Epithelial cell of prostate (primary cell): ENCODE results near the gene RAC3.
A peak's percentile ranks its signal among the peaks of the same experiment; 100 is the strongest.

Experiments
- DNase-seq: peaks from one replicate; pipeline ENCODE4 v3.0.0-alpha.2; 2011; ENCODE audit warnings: low read depth, low spot score
- H3K27ac ChIP-seq: fragments of 450-650 bp; 2 replicates; pipeline ENCODE4 v1.5.1; 2017; ENCODE audit warnings: mild to moderate bottlenecking

The RAC3 gene

DNA sequence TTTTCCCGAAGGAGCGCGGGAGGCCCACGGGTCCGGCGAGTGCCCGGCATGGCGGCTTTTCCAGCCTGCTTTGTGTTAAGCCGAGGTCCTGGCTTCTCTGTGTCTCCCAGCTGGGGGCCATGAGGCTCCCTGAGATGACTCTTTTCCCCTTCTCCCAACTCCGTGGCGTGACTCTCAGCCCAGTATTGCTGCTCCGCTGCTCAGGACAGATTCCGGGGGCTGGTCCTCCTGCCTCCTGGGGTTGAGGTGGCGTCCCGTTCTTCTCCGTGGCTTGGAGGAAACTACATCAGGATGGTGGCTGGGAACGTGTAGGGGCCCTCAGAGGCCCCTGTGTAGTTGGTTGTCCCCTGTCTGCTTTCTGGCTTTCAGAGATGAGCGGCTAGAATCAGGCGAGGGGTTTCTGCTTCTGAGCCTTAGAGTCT lies 21.2 kb downstream of the RAC3 start:
- no peak for DNase-seq
- H3K27ac ChIP-seq, result peak overlapping the region; percentile 43

DNA sequence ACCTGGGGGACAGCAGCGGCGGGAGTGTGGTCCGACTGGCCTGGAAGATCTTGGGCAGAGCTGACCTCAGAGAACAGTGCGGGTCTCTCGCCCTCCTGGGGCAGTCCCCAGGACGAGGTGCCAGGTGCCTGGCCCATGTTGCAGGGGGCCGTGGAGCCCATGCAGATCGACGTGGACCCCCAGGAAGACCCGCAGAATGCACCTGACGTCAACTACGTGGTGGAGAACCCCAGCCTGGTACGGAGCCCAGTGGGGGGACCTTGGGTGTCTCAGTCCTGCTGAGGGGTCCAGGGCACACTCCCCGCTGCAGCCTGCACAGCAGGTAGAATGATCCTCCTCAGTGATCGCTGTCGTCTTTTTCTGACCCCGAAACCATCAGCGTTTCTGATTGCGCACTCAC lies 21.7 kb downstream of the RAC3 start:
- no peak overlapping the region for H3K27ac ChIP-seq
- no peak for DNase-seq

DNA sequence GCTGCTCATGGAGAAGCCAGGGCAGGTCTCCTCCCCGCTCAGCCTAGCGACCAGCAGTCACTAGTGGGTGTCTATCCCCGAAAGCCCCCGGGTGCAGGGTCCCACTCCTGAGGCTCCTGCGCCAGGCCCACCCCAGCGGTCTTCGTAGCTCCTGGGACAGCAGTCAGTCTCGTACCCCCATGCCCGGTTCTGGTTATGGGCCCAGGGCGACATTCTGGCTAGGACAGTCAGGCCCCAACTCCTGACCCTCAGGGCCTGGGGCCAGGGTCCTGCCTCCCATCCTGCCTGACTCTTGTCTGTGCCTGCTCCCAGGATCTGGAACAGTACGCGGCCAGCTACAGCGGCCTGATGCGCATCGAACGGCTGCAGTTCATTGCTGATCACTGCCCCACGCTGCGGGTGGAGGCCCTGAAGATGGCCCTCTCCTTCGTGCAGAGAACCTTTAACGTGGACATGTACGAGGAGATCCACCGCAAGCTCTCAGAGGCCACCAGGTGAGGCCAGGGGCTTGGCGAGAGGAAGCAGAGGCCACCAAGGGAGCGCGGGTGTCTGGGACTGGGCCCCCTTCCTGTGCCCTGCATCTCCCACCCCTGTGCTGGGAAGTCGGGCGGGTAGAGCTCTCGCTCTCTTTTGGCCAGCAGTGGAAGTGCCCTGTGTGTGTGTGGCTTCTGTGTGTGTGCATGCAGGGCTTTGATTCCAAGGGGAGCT lies 22.2 kb downstream of the RAC3 start:
- H3K27ac ChIP-seq, result no peak overlapping the region

DNA sequence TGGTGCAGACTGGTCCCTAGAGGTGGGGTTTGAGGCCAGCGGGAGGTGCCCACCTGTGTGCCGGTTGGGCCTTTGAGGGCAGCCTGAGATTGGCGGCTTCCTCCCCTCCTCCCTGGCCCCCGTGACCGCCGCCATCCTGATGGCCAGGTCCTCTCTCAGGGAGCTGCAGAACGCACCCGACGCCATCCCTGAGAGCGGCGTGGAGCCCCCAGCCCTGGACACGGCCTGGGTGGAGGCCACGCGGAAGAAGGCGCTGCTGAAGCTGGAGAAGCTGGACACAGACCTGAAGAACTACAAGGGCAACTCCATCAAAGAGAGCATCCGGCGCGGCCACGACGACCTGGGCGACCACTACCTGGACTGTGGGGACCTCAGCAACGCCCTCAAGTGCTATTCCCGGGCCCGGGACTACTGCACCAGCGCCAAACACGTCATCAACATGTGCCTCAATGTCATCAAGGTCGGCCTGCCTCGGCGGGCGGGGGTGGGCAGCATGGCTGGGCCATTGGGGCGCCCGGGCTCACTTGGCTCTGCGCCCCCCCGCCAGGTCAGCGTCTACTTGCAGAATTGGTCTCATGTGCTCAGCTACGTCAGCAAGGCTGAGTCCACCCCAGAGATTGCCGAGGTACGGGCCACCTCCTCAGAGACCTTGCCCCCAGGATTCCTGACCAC lies 23.0 kb downstream of the RAC3 start:
- no peak overlapping the region for H3K27ac ChIP-seq
- DNase-seq, result no peak

More for the DNA sequence above, 22.2 kb downstream of the RAC3 start:
- no peak for DNase-seq

DNA sequence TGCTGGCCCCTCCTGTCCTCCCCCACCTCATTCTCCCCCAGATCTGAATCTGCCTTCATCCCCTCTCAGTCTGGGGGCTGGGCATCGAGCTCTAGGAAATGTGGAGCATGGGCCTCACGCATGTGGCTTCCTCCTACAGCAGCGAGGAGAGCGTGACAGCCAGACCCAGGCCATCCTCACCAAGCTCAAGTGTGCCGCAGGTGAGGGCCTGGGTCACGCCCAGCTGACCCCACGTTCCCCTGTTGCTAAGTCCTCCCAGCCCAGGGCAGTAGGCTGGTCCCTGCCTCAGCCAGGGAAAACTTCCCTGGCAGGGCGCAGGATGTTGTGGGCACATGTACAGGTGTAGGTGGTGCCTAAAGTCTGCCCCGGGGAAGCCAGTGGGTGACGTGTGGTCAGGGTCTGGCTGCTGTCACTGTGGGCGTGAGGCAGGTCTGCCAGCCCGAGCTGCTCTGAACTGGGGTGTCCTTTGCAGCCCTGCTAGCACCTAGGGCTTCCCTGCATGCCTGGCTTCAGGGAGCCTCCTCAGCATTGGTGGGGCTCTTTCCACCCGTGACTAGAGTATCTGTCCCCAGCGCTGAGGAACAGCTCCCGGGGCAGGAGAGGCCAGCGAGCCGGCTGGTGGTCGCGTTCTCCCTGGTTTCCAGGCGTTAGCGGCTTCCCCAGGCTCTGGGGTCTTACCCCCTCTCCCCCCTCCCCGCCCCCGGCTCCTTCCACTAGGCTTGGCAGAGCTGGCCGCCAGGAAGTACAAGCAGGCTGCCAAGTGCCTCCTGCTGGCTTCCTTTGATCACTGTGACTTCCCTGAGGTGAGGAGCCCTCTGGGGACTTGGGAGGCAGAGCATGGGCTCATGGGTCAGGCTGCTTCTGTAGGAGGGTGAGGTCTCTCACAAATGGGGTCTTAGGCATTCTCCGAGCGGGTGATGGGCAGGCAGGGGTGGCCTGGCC lies 23.8 kb downstream of the RAC3 start:
- no peak overlapping the region for H3K27ac ChIP-seq
- no peak for DNase-seq

DNA sequence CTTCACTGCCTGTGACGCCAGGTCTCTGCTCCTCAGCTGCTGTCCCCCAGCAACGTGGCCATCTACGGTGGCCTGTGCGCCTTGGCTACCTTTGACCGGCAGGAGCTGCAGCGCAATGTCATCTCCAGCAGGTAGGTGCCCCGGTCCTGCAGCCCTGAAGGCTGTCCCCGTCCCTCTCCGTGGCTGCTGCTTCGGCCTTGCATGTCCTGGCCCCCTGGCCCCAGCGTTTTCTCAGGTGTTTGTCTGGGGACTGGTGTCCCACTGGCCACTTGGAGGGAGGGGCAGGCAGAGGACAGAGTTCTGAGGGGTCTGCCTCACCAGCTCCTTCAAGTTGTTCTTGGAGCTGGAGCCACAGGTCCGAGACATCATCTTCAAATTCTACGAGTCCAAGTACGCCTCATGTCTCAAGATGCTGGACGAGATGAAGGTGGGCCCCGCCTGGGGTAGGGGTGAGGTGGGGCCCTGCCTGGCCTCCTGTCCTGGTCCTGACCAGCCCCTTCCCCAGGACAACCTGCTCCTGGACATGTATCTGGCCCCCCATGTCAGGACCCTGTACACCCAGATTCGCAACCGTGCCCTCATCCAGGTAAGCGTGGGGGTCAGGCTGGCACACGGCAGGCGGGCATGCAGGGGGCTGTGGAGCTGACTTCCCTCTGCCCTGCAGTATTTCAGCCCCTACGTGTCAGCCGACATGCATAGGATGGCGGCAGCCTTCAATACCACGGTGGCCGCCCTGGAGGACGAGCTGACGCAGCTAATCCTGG lies 24.7 kb downstream of the RAC3 start:
- DNase-seq, result no peak
- no peak overlapping the region for H3K27ac ChIP-seq

DNA sequence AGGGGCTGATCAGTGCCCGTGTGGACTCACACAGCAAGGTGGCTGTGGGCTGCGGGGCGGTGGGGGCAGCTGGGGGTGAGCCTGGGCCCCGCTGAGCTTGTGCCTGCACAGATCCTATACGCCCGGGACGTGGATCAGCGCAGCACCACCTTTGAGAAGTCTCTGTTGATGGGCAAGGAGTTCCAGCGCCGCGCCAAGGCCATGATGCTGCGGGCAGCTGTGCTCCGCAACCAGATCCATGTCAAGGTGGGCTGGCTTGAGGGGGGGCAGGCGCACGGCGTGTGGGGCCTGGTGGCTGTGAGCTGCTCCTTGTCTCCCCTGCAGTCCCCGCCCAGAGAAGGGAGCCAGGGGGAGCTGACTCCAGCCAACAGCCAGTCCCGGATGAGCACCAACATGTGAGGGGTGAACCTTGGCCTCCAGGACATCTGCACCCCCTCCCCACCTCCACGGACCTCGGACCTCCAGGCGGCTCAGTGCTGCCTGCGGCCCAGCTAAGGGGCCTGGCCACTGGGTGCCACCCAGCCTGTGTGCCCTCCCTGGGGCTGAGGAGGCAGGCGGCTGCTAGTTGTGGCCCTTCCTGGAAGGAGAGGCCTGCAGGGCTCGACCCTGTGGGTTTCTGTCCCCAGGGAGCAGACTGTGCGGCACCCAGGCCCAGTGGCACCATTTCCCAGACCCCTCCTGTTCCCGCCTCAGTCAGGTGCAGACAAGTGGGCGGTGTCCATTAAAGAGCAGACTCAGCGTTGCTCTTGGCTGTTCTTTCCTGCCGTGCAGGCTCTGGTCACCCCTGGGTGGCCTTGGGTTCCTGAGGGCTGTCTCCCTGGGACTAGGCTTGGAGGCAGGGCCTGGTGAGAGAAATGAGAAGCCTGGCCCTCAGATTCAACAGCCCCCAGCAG lies 25.5 kb downstream of the RAC3 start:
- no peak overlapping the region for H3K27ac ChIP-seq

DNA sequence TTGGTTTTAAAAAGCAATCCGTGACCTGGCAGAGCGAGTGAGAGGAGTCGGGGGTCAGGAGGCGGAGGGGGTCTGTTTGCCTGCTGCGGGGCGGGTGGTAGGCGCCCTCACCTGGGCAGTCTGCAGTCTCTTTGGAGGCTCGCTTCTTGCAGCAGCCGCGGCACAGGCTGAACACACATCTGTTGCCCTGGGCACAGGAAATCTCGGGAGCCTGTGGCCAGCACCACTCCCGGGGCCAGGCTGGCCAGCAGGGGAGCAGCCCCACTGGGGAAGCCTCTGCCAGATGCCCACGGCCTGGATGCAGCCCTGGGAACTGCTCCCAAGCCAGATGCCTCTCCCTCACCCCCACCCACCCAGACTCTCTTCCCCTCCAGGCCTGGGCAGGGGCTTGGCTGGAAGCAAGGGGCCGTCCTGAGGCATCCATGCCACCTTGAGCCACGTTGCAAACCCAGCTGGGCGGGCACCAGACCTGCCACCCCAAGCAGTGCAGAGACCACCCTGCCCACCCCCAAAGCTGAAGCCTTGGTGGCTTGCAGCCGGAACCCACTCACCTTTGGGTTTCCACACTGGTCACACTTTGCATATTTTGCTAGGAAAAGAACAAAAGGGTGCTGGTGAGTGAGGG lies 26.9 kb downstream of the RAC3 start:
- no peak overlapping the region for H3K27ac ChIP-seq

More for the DNA sequence above, 25.5 kb downstream of the RAC3 start:
- no peak for DNase-seq

DNA sequence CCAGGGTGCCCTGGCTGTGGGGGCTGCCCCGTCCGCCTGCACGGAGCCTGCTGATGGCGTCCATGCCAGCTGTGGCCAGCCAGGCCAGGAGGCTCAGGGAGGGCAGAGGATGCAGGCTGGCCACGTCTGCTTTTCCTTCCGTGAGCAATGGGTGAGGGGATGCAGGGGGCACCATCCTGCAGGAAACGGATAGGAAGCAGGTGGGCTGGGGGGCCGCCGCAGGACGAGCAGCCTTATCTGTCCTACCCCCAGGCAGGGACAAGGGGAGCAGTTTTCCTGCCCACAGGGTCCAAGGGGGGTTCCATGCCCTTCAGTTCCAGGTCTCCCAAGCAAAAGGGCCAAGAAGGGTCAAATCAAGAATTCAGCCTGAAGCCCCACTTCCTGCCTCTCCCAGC lies 27.4 kb downstream of the RAC3 start:
- no peak for DNase-seq
- no peak overlapping the region for H3K27ac ChIP-seq

More for the DNA sequence above, 26.9 kb downstream of the RAC3 start:
- DNase-seq, result no peak

DNA sequence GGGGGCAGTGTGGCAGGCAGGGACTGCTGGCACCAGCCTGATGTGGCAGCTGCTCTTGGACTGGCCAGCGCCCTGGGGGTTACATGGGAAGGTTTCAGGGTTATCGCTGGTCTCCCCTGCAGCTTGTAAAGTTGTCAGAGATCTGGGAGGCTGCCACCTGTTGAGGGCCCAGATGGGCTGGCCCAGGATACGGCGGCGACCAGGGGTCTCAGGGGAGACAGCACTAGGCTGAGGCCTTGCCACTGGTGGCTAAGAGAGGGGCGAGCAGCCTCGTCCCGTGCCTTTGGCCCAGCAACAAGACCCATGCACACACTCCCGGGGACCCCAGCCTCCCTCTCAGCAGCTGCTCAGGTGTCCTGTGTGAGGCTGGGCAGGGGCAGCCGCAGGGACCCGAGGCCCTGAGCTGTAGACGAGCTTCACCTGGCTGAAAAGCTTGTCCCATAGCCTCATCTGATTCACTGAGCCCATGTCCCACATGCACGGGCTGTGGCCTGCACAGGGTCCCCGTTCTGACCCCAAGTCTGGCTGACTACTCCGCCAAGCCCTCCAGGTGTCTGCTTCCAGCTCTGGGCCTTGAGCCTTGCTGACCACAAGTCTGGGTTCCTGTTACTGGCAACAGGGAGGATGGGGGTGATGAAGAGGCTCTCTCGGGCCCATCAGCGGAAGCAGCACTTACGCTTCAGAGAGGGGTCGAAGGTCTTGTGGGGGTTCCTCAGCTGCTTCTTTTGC lies 28.0 kb downstream of the RAC3 start:
- no peak for DNase-seq
- no peak overlapping the region for H3K27ac ChIP-seq

DNA sequence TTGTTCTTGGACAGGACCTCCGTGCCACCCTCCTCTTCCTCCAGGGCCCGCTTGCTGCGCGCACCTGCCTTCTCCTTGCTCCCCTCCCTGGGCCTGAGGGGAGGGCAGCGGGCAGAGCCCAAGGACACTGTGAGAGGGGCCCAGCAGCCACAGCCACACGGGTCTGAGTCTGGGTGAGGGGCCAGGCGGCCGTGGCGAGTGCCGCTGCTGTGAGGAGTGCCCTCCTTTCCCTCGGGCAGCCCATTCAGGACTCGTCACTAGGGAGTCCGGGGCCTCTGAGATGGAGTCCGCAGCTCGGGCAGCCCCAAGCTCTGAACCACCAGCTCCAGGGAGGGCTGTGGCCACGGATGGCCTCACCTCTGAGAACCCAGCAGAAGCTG lies 28.5 kb downstream of the RAC3 start:
- no peak for DNase-seq
- no peak overlapping the region for H3K27ac ChIP-seq

DNA sequence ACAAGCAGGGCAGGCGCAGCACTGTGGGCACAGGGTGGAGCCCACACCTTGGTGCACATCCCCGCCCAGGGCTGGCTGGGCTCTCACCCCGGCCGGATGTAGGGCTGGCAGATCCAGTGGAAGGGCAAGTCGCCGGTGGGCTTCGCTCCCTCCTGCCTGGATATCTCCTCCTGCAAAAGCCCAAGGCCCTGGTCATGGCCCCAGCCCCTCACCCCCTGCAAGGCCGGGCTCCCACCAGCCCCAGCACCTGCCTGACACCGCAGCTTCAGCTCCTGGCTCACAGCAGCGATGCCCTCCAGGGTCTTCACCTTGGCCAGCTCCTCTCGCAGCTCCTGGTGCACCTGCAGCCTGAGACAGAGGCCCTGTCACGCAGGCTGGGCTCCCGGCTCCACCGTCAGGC lies 29.1 kb downstream of the RAC3 start:
- DNase-seq, result no peak
- H3K27ac ChIP-seq, result no peak overlapping the region

DNA sequence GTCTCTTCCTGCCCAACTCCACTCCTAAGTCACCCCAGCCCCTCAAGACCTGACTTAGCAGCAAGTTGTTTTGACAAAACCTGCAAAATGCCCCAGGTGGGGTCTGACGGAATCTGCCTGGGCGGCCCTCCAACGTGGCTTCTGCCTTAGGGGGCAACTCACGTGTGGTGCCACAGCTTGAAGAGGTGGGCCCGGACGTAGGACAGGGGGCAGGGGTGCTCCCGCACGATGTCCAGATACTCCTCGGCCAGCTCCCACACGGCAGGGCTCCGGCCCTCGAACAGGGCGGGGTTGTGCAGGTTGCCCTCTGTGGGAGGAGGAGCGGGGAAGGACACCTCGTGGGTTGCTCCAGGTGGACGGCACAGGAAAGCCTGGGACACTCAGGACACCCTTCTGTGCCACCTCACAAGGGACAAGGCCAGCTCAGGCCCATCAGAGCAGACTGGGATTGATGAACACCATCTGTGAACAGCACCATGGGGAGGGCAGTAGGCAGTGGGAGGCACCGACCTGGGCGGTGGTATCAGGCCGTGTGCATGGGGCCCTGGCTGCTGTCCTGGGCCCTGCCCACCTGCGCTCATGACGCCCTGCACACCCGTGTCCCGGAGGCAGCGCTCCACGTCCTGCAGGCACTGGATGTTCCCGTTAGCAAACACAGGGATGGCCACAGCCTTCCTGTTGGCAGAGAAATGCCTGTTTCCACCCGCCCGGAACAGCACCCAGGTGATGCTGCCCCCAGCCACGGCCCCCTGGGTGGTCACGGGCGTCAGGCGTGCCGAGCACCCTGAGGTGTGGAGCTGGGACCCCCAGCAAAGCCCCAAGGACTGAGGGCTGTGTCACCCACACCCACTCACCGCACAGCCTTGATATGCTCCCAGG lies 29.8 kb downstream of the RAC3 start:
- no peak overlapping the region for H3K27ac ChIP-seq
- no peak for DNase-seq

DNA sequence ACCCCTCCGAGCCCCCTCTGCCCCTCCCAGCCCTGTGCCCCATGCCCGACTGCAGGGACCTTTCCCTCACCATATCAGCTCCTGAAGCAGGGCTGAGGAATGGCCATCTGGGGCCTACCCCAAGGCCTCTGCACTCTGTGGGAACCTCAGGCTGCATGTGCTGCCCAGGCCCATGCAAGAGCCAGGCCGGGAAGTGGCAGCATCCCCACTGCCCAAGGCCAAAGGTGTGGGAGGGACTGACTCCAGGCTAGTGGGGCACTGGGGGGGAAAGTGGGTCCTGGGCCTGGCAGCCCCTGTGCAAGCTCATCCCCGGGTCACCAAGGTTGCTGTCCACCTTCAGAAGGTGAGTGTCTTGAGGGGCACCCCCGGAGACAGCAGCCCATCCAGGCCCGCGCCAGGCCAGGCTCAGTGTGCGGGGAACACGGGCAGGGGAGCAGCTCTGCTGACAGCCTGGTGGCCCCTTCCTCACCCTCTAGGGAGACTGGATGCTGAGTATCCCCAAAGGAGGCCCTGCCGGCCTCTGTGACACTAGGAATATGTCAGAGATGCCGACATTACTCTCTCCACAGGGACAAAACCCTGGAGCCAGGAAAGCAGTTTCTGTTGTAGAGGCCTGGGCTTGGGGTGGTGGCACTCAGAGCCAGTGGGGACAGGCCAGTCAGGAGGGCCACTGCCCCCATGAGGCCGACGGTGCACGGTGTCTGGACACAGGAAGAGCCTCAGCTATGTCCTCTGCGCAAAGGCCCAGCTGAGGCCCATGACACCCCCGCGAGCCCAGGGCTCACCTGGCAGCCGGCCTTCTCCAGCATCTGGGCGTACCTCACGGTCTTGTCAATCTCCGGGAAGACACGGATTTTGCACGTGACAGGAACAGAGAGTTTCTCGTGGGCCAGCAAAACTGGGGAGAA lies 30.9 kb downstream of the RAC3 start:
- H3K27ac ChIP-seq, result no peak overlapping the region
- DNase-seq, result no peak

DNA sequence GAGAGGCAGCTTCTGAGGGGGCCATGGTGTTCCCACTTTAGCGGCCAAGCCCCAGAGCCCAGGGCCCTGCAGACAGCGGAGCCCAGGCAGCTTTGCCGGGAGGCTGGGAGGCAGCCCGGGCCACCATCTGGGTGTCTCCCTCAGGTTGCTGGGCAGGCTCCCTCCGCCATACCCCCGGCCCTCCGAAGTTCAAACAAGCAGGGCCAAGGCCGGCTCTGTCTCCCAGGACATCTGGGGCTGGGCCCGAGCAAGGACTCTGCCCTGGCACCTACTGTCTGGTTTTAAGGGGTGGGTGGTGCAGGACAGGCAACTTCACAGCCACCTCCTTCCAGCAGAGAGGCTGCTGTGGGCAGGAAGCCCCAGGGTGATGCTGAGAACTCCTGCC lies 31.5 kb downstream of the RAC3 start:
- no peak for DNase-seq
- H3K27ac ChIP-seq, result no peak overlapping the region
